Mammary epithelial cell (primary cell): ENCODE measurements around the gene ARHGEF3.

Source experiments
- EZH2 ChIP-seq: IDR thresholded peaks from 2 replicates; pipeline ENCODE4 v1.6.1; 2012; ENCODE audit warnings: low read length, inconsistent platforms, borderline replicate concordance
- TF ChIP-seq, protein P1 (sequence below), 2 donors: IDR thresholded peaks in 1 of 2; conservative IDR thresholded peaks in 1 of 2; 2 replicates each; pipeline ENCODE4 v1.5.1; 2011 to 2012; ENCODE audit warnings: inconsistent platforms in 2 of 2, low read length in 2 of 2, mild to moderate bottlenecking in 2 of 2, control low read depth in 1 of 2, low read depth in 1 of 2; ENCODE audit not compliant: insufficient read depth in 1 of 2; ENCODE audit errors: extremely low read depth in 1 of 2

DNA sequence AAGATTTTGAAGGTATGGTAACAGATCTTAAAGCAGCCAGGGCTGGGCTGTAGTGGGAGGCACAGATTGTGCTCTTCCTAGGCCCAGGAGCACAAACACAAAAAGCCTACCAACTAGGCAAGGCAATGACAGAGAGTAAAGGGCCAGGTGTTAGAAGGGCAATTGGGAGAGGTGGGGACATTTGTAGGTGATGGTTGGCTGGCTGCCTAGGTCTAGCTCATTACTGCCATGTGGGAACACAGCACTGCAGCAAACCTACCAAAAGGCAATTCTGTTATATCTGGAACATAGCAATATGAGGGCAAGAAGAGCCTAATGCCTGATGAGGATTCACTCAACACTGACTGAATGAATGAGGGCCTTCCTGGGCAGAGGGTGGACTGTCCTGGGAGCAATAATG is 30.4 kb downstream of the ARHGEF3 start:
- TF ChIP-seq, protein P1, sequence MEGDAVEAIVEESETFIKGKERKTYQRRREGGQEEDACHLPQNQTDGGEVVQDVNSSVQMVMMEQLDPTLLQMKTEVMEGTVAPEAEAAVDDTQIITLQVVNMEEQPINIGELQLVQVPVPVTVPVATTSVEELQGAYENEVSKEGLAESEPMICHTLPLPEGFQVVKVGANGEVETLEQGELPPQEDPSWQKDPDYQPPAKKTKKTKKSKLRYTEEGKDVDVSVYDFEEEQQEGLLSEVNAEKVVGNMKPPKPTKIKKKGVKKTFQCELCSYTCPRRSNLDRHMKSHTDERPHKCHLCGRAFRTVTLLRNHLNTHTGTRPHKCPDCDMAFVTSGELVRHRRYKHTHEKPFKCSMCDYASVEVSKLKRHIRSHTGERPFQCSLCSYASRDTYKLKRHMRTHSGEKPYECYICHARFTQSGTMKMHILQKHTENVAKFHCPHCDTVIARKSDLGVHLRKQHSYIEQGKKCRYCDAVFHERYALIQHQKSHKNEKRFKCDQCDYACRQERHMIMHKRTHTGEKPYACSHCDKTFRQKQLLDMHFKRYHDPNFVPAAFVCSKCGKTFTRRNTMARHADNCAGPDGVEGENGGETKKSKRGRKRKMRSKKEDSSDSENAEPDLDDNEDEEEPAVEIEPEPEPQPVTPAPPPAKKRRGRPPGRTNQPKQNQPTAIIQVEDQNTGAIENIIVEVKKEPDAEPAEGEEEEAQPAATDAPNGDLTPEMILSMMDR (conservative IDR thresholded peaks at IDR 0.05 in 1 of 2, IDR thresholded peaks at IDR 0.05 in 1 of 2; ENCODE audit: extremely low read depth in 1 of 2, insufficient read depth in 1 of 2, low read depth in 1 of 2, low read length in 2 of 2), result no peak
- no peak for TF ChIP-seq EZH2
